Activated effector memory CD4-positive, alpha-beta T cell treated with Interleukin-2 at 50 U/mL for 16 hours (primary cell): Measurements from ENCODE around the gene ITGB3.
"Not testable (repeated sequence)": the region's sequence is repeated elsewhere in the genome, so short reads cannot be mapped to it uniquely, and the experiment has no call there.

Experiments
- DNase-seq: peaks from one replicate; pipeline ENCODE4 v3.0.0-alpha.2; 2020

The ITGB3 gene

GRCh38 chr17:47223460-47223859, 30.2 kb upstream of the ITGB3 start:
- DNase-seq, result no peak

- not testable (repeated sequence) for DNase-seq
These were observed 29.6 kb upstream of the ITGB3 start for GRCh38 chr17:47224077-47224476.

GRCh38 chr17:47224966-47225365, 28.7 kb upstream of the ITGB3 start:
- no peak for DNase-seq

GRCh38 chr17:47225436-47225858, 28.2 kb upstream of the ITGB3 start:
- no peak for DNase-seq

GRCh38 chr17:47225911-47226688, 27.5 kb upstream of the ITGB3 start:
- no peak for DNase-seq

- no peak for DNase-seq
These were observed 25.8 kb upstream of the ITGB3 start for GRCh38 chr17:47227862-47228261.

GRCh38 chr17:47229535-47230443, 23.8 kb upstream of the ITGB3 start:
- DNase-seq, result peak; percentile 38

GRCh38 chr17:47230864-47231263, 22.8 kb upstream of the ITGB3 start:
- DNase-seq, result no peak

- no peak for DNase-seq
These were observed 22.3 kb upstream of the ITGB3 start for GRCh38 chr17:47231334-47231733.

GRCh38 chr17:47231866-47232265, 21.8 kb upstream of the ITGB3 start:
- no peak for DNase-seq

- no peak for DNase-seq
These were observed 21.2 kb upstream of the ITGB3 start for GRCh38 chr17:47232465-47232864.

- DNase-seq, result no peak
These were observed 18.1 kb upstream of the ITGB3 start for GRCh38 chr17:47235506-47235905.

- no peak for DNase-seq
These were observed 17.7 kb upstream of the ITGB3 start for GRCh38 chr17:47235923-47236322.

- no peak for DNase-seq
These were observed 15.8 kb upstream of the ITGB3 start for GRCh38 chr17:47237841-47238240.

- DNase-seq, result no peak
These were observed 15.2 kb upstream of the ITGB3 start for GRCh38 chr17:47238321-47239010.

GRCh38 chr17:47239619-47239966, 14.0 kb upstream of the ITGB3 start:
- no peak for DNase-seq

GRCh38 chr17:47239967-47240651, 13.5 kb upstream of the ITGB3 start:
- no peak for DNase-seq

- no peak for DNase-seq
These were observed 12.8 kb upstream of the ITGB3 start for GRCh38 chr17:47240806-47241205.

GRCh38 chr17:47242648-47243047, 11.0 kb upstream of the ITGB3 start:
- DNase-seq, result no peak

GRCh38 chr17:47243737-47244598, 9.7 kb upstream of the ITGB3 start:
- no peak for DNase-seq

- DNase-seq, result no peak
These were observed 8.9 kb upstream of the ITGB3 start for GRCh38 chr17:47244697-47245096.

- no peak for DNase-seq
These were observed 7.5 kb upstream of the ITGB3 start for GRCh38 chr17:47246120-47246519.
